IMR-90 (cell line): ENCODE measurements around the gene HOXD8.

Source experiments
- CEBPB ChIP-seq: IDR thresholded peaks from 2 replicates; pipeline ENCODE4 v1.6.1; 2012; ENCODE audit warnings: low read depth, low read length, improper control_type of control experiment
- MXI1 ChIP-seq: IDR thresholded peaks from 2 replicates; pipeline ENCODE4 v1.6.1; 2012; ENCODE audit warnings: low read depth, mild to moderate bottlenecking, low read length, moderate library complexity, borderline replicate concordance
- POLR2A ChIP-seq: IDR thresholded peaks from 2 replicates; pipeline ENCODE4 v1.6.1; 2012; ENCODE audit warnings: mild to moderate bottlenecking, low read depth, low read length
- RAD21 ChIP-seq: IDR thresholded peaks from 2 replicates; pipeline ENCODE4 v1.6.1; 2012; ENCODE audit warnings: low read length, improper control_type of control experiment
- RFX5 ChIP-seq: IDR thresholded peaks from 2 replicates; pipeline ENCODE4 v1.8.0; 2012; ENCODE audit warnings: low read depth, mild to moderate bottlenecking, low read length, moderate library complexity
- SMC3 ChIP-seq: fragments of 150-350 bp; IDR thresholded peaks from 2 replicates; pipeline ENCODE4 v1.6.1; 2016; ENCODE audit warnings: low read depth, mild to moderate bottlenecking, antibody characterized with exemption, low read length, moderate library complexity
- TF ChIP-seq, protein P1 (sequence below): conservative IDR thresholded peaks from 2 replicates; pipeline ENCODE4 v1.5.1; 2012; ENCODE audit warnings: mild to moderate bottlenecking, low read depth, low read length, improper control_type of control experiment
- TF ChIP-seq, protein P2 (sequence below): fragments of 150-350 bp; IDR thresholded peaks from 2 replicates; pipeline ENCODE4 v1.6.1; 2016; ENCODE audit warnings: low read depth, mild to moderate bottlenecking, low read length, moderate library complexity, borderline replicate concordance
- TF ChIP-seq, protein P3 (sequence below): fragments of 150-350 bp; IDR thresholded peaks from 2 replicates; pipeline ENCODE4 v1.6.1; 2017; ENCODE audit warnings: mild to moderate bottlenecking, antibody characterized with exemption, low read length, low read depth

DNA sequence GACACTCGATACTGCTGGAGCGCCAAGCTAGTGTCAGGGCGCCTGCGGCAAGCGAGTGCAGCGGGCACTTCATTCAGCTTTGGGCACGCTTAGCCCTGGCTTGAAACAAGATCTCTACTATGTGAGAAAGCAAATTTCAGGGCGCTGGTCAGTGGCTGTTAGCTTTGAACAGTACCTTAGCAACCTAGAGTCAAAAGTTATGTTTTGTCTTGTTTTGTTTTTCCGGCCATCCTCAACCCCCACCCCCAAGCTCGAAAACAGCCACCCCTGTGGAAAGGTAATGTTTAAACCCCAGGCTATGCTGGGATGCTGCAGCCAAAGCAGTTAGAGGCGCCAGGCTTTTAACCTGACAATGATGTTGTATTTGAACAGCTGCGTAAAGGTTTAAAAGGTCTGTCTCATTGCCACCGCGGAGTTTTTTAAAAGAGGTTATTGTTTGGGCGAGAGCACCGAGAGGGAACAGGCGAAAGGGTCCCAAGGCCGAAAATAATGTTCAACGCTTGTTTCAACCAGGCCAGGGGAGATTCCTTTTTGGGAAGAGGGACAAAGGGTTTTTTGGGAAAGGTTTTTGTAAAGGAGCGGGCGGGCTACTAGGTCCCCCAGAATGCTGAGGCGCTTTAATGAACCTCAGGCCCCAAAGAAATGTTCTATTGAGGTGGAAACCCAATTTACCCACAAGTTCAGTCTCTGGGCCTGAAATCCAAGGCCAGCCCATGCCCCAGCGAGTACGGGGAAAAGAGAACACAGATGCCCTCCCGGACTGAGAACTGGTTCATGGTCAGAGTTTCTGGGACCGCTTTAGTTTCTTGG, 15.2 kb upstream of the HOXD8 start:
- TF ChIP-seq, protein P1, sequence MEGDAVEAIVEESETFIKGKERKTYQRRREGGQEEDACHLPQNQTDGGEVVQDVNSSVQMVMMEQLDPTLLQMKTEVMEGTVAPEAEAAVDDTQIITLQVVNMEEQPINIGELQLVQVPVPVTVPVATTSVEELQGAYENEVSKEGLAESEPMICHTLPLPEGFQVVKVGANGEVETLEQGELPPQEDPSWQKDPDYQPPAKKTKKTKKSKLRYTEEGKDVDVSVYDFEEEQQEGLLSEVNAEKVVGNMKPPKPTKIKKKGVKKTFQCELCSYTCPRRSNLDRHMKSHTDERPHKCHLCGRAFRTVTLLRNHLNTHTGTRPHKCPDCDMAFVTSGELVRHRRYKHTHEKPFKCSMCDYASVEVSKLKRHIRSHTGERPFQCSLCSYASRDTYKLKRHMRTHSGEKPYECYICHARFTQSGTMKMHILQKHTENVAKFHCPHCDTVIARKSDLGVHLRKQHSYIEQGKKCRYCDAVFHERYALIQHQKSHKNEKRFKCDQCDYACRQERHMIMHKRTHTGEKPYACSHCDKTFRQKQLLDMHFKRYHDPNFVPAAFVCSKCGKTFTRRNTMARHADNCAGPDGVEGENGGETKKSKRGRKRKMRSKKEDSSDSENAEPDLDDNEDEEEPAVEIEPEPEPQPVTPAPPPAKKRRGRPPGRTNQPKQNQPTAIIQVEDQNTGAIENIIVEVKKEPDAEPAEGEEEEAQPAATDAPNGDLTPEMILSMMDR = no peak
- TF ChIP-seq RAD21 (no peak), MXI1 (no peak), RFX5 (no peak), SMC3 (no peak), POLR2A (no peak), CEBPB (no peak)
- TF ChIP-seq, protein P2, sequence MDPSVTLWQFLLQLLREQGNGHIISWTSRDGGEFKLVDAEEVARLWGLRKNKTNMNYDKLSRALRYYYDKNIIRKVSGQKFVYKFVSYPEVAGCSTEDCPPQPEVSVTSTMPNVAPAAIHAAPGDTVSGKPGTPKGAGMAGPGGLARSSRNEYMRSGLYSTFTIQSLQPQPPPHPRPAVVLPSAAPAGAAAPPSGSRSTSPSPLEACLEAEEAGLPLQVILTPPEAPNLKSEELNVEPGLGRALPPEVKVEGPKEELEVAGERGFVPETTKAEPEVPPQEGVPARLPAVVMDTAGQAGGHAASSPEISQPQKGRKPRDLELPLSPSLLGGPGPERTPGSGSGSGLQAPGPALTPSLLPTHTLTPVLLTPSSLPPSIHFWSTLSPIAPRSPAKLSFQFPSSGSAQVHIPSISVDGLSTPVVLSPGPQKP = no peak
- TF ChIP-seq, protein P3, sequence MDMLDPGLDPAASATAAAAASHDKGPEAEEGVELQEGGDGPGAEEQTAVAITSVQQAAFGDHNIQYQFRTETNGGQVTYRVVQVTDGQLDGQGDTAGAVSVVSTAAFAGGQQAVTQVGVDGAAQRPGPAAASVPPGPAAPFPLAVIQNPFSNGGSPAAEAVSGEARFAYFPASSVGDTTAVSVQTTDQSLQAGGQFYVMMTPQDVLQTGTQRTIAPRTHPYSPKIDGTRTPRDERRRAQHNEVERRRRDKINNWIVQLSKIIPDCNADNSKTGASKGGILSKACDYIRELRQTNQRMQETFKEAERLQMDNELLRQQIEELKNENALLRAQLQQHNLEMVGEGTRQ = no peak
